ENCODE results near the gene FER1L5. TPM values are rescaled to one million over a fixed set of nuclear protein-coding genes. Genes with fewer than 3 reads are reported as not detected.

Gene FER1L5
- total RNA-seq, 3 donors from 2014 or later, result 0.73 to 0.98 TPM; not detected in 1

- intact Hi-C loops (cut with DNase I; ENCODE audit: low total_unique reads), result no loop called here
- H3K4me3 ChIP-seq, result no peak overlapping the region
- no peaks in the 10 kb centered on the region for H3K27me3 ChIP-seq
- H3K9me3 ChIP-seq, result no peaks in the 10 kb centered on the region
- TF ChIP-seq CTCF (IDR thresholded peaks at IDR 0.05), result no peak
- no peak for TF ChIP-seq POLR2AphosphoS5 (IDR thresholded peaks at IDR 0.05)
- TF ChIP-seq POLR2A (IDR thresholded peaks at IDR 0.05), result no peak
- H3K4me1 ChIP-seq, result no peaks in the 10 kb centered on the region
- no peak overlapping the region for H3K27ac ChIP-seq
- DNase-seq (ENCODE audit: low spot score in 2 of 2), result no peak
- no peaks in the 10 kb centered on the region for H3K36me3 ChIP-seq
These were observed 46.3 kb downstream of the FER1L5 start for GRCh38 chr2:96688649-96689430.

- DNase-seq (ENCODE audit: low spot score in 2 of 2), result no peak
- no peaks in the 10 kb centered on the region for H3K27me3 ChIP-seq
- H3K4me3 ChIP-seq, result no peak overlapping the region
- TF ChIP-seq POLR2A (IDR thresholded peaks at IDR 0.05), result no peak
- no peak for TF ChIP-seq CTCF (IDR thresholded peaks at IDR 0.05)
- TF ChIP-seq POLR2AphosphoS5 (IDR thresholded peaks at IDR 0.05), result no peak
- no peak overlapping the region for H3K27ac ChIP-seq
- no peaks in the 10 kb centered on the region for H3K4me1 ChIP-seq
- intact Hi-C loops (cut with DNase I; ENCODE audit: low total_unique reads), result no loop called here
- no peaks in the 10 kb centered on the region for H3K36me3 ChIP-seq
- no peaks in the 10 kb centered on the region for H3K9me3 ChIP-seq
These were observed 46.9 kb downstream of the FER1L5 start for GRCh38 chr2:96689431-96689991.

GRCh38 chr2:96690306-96691021 lies 47.9 kb downstream of the FER1L5 start:
- Histone ChIP-seq H3K4me1 (no peaks in the 10 kb centered on the region), H3K9me3 (no peaks in the 10 kb centered on the region), H3K27ac (no peak overlapping the region), H3K27me3 (no peaks in the 10 kb centered on the region), H3K4me3 (no peak overlapping the region), H3K36me3 (no peaks in the 10 kb centered on the region)
- DNase-seq (ENCODE audit: low spot score in 2 of 2), result no peak
- intact Hi-C loops (cut with DNase I; ENCODE audit: low total_unique reads), result no loop called here
- TF ChIP-seq CTCF (IDR thresholded peaks at IDR 0.05) (no peak), POLR2AphosphoS5 (IDR thresholded peaks at IDR 0.05) (no peak), POLR2A (IDR thresholded peaks at IDR 0.05) (no peak)

- Histone ChIP-seq H3K4me1 (no peaks in the 10 kb centered on the region), H3K4me3 (no peak overlapping the region), H3K36me3 (no peaks in the 10 kb centered on the region), H3K27me3 (no peaks in the 10 kb centered on the region), H3K9me3 (no peaks in the 10 kb centered on the region), H3K27ac (no peak overlapping the region)
- intact Hi-C loops (cut with DNase I; ENCODE audit: low total_unique reads), result no loop called here
- no peak for TF ChIP-seq POLR2A (IDR thresholded peaks at IDR 0.05)
- TF ChIP-seq POLR2AphosphoS5 (IDR thresholded peaks at IDR 0.05), result no peak
- no peak for TF ChIP-seq CTCF (IDR thresholded peaks at IDR 0.05)
- peak in 1 of 2 donors; percentile 47 for DNase-seq (ENCODE audit: low spot score in 2 of 2)
These were observed 48.6 kb downstream of the FER1L5 start for GRCh38 chr2:96691022-96691612.
